Activated CD8-positive, alpha-beta T cell treated with anti-CD3 and anti-CD28 coated beads for 36 hours (primary cell): ENCODE measurements around the gene WDR45. TPM values are rescaled to one million over a fixed set of nuclear protein-coding genes. Genes with fewer than 3 reads are reported as not detected.
"Not testable (repeated sequence)": the region's sequence is repeated elsewhere in the genome, so short reads cannot be mapped to it uniquely, and the experiment has no call there.

ENCODE experiments used
- ATAC-seq: fragments of 200-7000 bp; cut with Tn5 transposase; one replicate; pipeline ENCODE4 v1.10.0; 2021; ENCODE audit warnings: mild to moderate bottlenecking, moderate library complexity
- CTCF ChIA-PET: fragments of 350-600 bp; sonication (Branson Sonifier 250); formaldehyde crosslinking; loops from one replicate; lab custom pipeline; 2021; ENCODE audit warnings: antibody characterized with exemption; lab: Charles Lee
- POLR2A ChIA-PET: fragments of 350-600 bp; sonication (Branson Sonifier 250); formaldehyde crosslinking; loops from one replicate; lab custom pipeline; 2021; ENCODE audit warnings: antibody characterized with exemption; lab: Charles Lee
- DNase-seq: peaks from one replicate; pipeline ENCODE4 v3.0.0-alpha.2; 2020
- H3K27ac Mint-ChIP-seq: one replicate; pipeline ENCODE4 v1.8.0; 2021; ENCODE audit warnings: mild to moderate bottlenecking, mixed read lengths
- H3K27me3 Mint-ChIP-seq: one replicate; pipeline ENCODE4 v1.8.0; 2021; ENCODE audit warnings: mixed read lengths
- H3K36me3 Mint-ChIP-seq: one replicate; pipeline ENCODE4 v1.8.0; 2021; ENCODE audit warnings: low read depth, mixed read lengths
- H3K4me1 Mint-ChIP-seq: one replicate; pipeline ENCODE4 v1.8.0; 2021; ENCODE audit warnings: low read depth, mixed read lengths
- H3K4me3 Mint-ChIP-seq: one replicate; pipeline ENCODE4 v1.8.0; 2021; ENCODE audit warnings: mild to moderate bottlenecking, moderate library complexity, mixed read lengths
- H3K9me3 Mint-ChIP-seq: one replicate; pipeline ENCODE4 v1.8.0; 2021; ENCODE audit warnings: mixed read lengths
- CTCF ChIP-seq: fragments of 200-600 bp; IDR thresholded peaks from one replicate; pipeline ENCODE4 v1.8.0; 2022; ENCODE audit warnings: antibody characterized with exemption, mild to moderate bottlenecking
- intact Hi-C: fragments of 100-400 bp; cut with micrococcal nuclease; formaldehyde crosslinking; loops from one replicate; pipeline ENCODE4 v1.10.0; 2022
- total RNA-seq, 2 experiments: library from RNA; stranded (reverse); gene quantifications; one replicate each; pipeline ENCODE4 v1.2.3, GENCODE V29; 2021

The WDR45 gene
- total RNA-seq, result 10 to 100 TPM; 16.9 to 19.6 TPM

- ChIA-PET CTCF (no interaction called here), POLR2A (interaction anchor here (0.7 to 1.4 kb wide), 3 partner anchors 18 to 105 kb away, joined by 3 read pairs; no protein-coding TSS in a partner anchor)
- ATAC-seq (peak; percentile 84), DNase-seq (peak; percentile 82)
- H3K27me3 Mint-ChIP-seq, result no peaks in the 10 kb centered on the region
- peak within 1 kb of the TSS; percentile 99 for H3K27ac Mint-ChIP-seq
- intact Hi-C loops, result no loop called here
- peak within 1 kb of the TSS; percentile 92 for H3K4me3 Mint-ChIP-seq
- no peaks in the 10 kb centered on the region for H3K9me3 Mint-ChIP-seq
- peaks cover 2% of the 10 kb centered on the region for H3K36me3 Mint-ChIP-seq
- peaks cover 15% of the 10 kb centered on the region for H3K4me1 Mint-ChIP-seq
- TF ChIP-seq CTCF, result no peak
Measured at GRCh38 chrX:49079489-49080428, at the start of gene WDR45. TSS of gene WDR45 (minus strand) at chrX:49079887. CDS start at chrX:49078095, 1,792 bp downstream.

GRCh38 chrX:49129427-49129826 lies 49.7 kb upstream of the WDR45 start:
- Mint-ChIP-seq H3K27me3 (no peaks in the 10 kb centered on the region), H3K4me1 (no peaks in the 10 kb centered on the region), H3K27ac (no peak overlapping the region), H3K9me3 (no peaks in the 10 kb centered on the region), H3K36me3 (no peaks in the 10 kb centered on the region), H3K4me3 (no peak overlapping the region)
- intact Hi-C loops, result no loop called here
- TF ChIP-seq CTCF, result no peak
- POLR2A ChIA-PET, result no interaction called here
- CTCF ChIA-PET, result no interaction called here
- ATAC-seq, result no peak
- no peak for DNase-seq

- ATAC-seq, H3K36me3 Mint-ChIP-seq, POLR2A ChIA-PET, H3K27ac Mint-ChIP-seq, CTCF ChIA-PET, intact Hi-C loops, H3K4me1 Mint-ChIP-seq, DNase-seq, H3K9me3 Mint-ChIP-seq, H3K27me3 Mint-ChIP-seq, H3K4me3 Mint-ChIP-seq: not testable (repeated sequence)
Measured at GRCh38 chrX:49127742-49128258, 48.1 kb upstream of the WDR45 start.

- Mint-ChIP-seq H3K27ac (peak overlapping the region; percentile 96), H3K27me3 (no peaks in the 10 kb centered on the region), H3K4me1 (peaks cover 27% of the 10 kb centered on the region), H3K4me3 (peak overlapping the region; percentile 97), H3K36me3 (peaks cover 21% of the 10 kb centered on the region), H3K9me3 (no peaks in the 10 kb centered on the region)
- DNase-seq (no peak), ATAC-seq (no peak)
- POLR2A ChIA-PET, result interaction anchor here (0.8 to 1.5 kb wide), 3 partner anchors 12 to 37 kb away, joined by 3 to 4 read pairs (median 4); no protein-coding TSS in a partner anchor
- CTCF ChIA-PET, result interaction anchor here (0.9 kb wide), 1 partner anchor 21 kb away, joined by 3 read pairs; no protein-coding TSS in a partner anchor
- no peak for TF ChIP-seq CTCF
- intact Hi-C loops, result no loop called here
Measured at GRCh38 chrX:49122499-49122898, 42.8 kb upstream of the WDR45 start.

- H3K36me3 Mint-ChIP-seq, result peaks cover 32% of the 10 kb centered on the region
- H3K27ac Mint-ChIP-seq, result peak overlapping the region; percentile 1
- no peak for TF ChIP-seq CTCF
- no peaks in the 10 kb centered on the region for H3K27me3 Mint-ChIP-seq
- H3K4me3 Mint-ChIP-seq, result no peak overlapping the region
- POLR2A ChIA-PET, result interaction anchor here (1.2 kb wide), 1 partner anchor 38 kb away, joined by 3 read pairs; no protein-coding TSS in a partner anchor
- ATAC-seq (no peak), DNase-seq (no peak)
- H3K4me1 Mint-ChIP-seq, result peaks cover 33% of the 10 kb centered on the region
- CTCF ChIA-PET, result interaction anchor here (1.6 kb wide), 1 partner anchor 14 kb away, joined by 6 read pairs; no protein-coding TSS in a partner anchor
- intact Hi-C loops, result no loop called here
- no peaks in the 10 kb centered on the region for H3K9me3 Mint-ChIP-seq
Measured at GRCh38 chrX:49120091-49120490, 40.4 kb upstream of the WDR45 start.
